ENCODE results near the gene C1orf159.

The C1orf159 gene

DNA sequence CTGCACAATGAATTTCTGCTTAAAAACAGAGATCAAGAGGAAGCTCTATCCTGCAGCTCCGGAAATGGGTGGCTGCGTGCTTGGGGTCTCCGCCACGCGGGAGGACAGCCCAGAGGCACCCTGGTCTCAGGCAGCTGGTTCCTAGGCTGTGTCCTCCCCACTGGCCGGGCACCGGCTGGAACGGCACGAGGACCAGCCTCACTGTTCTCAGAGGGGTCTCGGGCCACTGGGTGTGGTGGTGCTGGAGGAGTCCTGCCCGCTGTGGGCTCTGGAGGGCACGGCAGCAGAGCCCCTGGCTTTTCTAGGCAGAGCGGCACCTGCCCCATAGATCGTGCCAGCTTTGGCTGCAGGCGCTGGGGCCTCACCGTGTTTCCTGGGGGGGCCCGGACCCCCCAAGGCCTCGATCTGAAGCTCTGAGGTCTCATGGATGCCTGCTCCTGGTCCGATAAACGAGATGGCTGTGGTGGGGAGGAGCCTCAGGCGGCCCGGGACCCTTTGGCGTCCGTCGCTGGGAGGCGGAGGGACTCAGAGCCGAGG lies 33.6 kb downstream of the C1orf159 start:
- no peak for TF ChIP-seq EZH2phosphoT487 (conservative IDR thresholded peaks at IDR 0.05; ENCODE audit: low read length)
- TF ChIP-seq, protein P1, sequence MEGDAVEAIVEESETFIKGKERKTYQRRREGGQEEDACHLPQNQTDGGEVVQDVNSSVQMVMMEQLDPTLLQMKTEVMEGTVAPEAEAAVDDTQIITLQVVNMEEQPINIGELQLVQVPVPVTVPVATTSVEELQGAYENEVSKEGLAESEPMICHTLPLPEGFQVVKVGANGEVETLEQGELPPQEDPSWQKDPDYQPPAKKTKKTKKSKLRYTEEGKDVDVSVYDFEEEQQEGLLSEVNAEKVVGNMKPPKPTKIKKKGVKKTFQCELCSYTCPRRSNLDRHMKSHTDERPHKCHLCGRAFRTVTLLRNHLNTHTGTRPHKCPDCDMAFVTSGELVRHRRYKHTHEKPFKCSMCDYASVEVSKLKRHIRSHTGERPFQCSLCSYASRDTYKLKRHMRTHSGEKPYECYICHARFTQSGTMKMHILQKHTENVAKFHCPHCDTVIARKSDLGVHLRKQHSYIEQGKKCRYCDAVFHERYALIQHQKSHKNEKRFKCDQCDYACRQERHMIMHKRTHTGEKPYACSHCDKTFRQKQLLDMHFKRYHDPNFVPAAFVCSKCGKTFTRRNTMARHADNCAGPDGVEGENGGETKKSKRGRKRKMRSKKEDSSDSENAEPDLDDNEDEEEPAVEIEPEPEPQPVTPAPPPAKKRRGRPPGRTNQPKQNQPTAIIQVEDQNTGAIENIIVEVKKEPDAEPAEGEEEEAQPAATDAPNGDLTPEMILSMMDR (IDR thresholded peaks at IDR 0.05; ENCODE audit: insufficient read depth, low read length, poor library complexity, severe bottlenecking): no peak
- H3K27ac ChIP-seq (ENCODE audit: low read depth, low read length): no peak overlapping the region
- H4K20me1 ChIP-seq (ENCODE audit: low read depth, low read length): no peaks in the 10 kb centered on the region
- H3K27me3 ChIP-seq (ENCODE audit: low read length): no peaks in the 10 kb centered on the region
- H3K4me3 ChIP-seq (ENCODE audit: insufficient read depth, low read length, poor library complexity, severe bottlenecking): no peak overlapping the region
- H3K4me2 ChIP-seq (ENCODE audit: low read depth, low read length, poor library complexity, severe bottlenecking): no peak overlapping the region
- no peaks in the 10 kb centered on the region; the same call in 1 of the 2 replicates for H3F3A ChIP-seq (ENCODE audit: insufficient read depth)
- H2AFZ ChIP-seq (ENCODE audit: low read depth, low read length, severe bottlenecking): no peak overlapping the region
- no peaks in the 10 kb centered on the region for H3K79me2 ChIP-seq (ENCODE audit: insufficient read depth, low read length)
- no peaks in the 10 kb centered on the region for H3K9me3 ChIP-seq (ENCODE audit: insufficient read depth, low read length)
- no peak overlapping the region for H3K9ac ChIP-seq (ENCODE audit: low read length)
- H3K36me3 ChIP-seq (ENCODE audit: low read length): no peaks in the 10 kb centered on the region
- no peaks in the 10 kb centered on the region for H3K9me2 ChIP-seq (replicated peaks; ENCODE audit: insufficient read depth, low read length)

GRCh38 chr1:1081311-1082238 lies 34.3 kb downstream of the C1orf159 start:
- no peaks in the 10 kb centered on the region for H3K9me3 ChIP-seq (ENCODE audit: insufficient read depth, low read length)
- H3K4me2 ChIP-seq (ENCODE audit: low read depth, low read length, poor library complexity, severe bottlenecking): no peak overlapping the region
- no peaks in the 10 kb centered on the region for H3K9me2 ChIP-seq (replicated peaks; ENCODE audit: insufficient read depth, low read length)
- H2AFZ ChIP-seq (ENCODE audit: low read depth, low read length, severe bottlenecking): no peak overlapping the region
- no peak for TF ChIP-seq EZH2phosphoT487 (conservative IDR thresholded peaks at IDR 0.05; ENCODE audit: low read length)
- TF ChIP-seq, protein P1 (IDR thresholded peaks at IDR 0.05; ENCODE audit: insufficient read depth, low read length, poor library complexity, severe bottlenecking): no peak
- no peaks in the 10 kb centered on the region for H3K27me3 ChIP-seq (ENCODE audit: low read length)
- H4K20me1 ChIP-seq (ENCODE audit: low read depth, low read length): no peaks in the 10 kb centered on the region
- no peaks in the 10 kb centered on the region for H3K36me3 ChIP-seq (ENCODE audit: low read length)
- H3K79me2 ChIP-seq (ENCODE audit: insufficient read depth, low read length): no peaks in the 10 kb centered on the region
- H3K4me3 ChIP-seq (ENCODE audit: insufficient read depth, low read length, poor library complexity, severe bottlenecking): no peak overlapping the region
- no peak overlapping the region for H3K27ac ChIP-seq (ENCODE audit: low read depth, low read length)
- no peaks in the 10 kb centered on the region; the same call in 1 of the 2 replicates for H3F3A ChIP-seq (ENCODE audit: insufficient read depth)
- H3K9ac ChIP-seq (ENCODE audit: low read length): no peak overlapping the region

DNA sequence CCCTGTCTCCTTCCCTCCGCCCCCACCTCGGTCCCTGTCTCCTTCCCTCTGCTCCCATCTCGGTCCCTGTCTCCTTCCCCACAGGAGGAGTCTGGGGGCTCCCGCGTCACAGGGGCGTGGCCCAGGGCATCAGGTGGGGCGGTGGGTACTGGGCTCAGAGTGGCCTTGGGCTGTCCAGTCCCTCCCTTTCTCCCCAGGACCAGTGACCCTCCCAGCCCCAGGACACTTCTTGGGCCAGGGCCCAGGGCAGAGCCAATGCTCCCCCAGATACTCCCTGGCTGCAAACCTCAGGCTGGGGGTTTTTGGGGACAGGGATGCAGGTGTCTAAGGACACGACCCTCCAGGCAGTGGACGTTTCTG lies 35.0 kb downstream of the C1orf159 start:
- Histone ChIP-seq H3K4me3 (ENCODE audit: insufficient read depth, low read length, poor library complexity, severe bottlenecking) (no peak overlapping the region), H3K79me2 (ENCODE audit: insufficient read depth, low read length) (no peaks in the 10 kb centered on the region), H3K36me3 (ENCODE audit: low read length) (no peaks in the 10 kb centered on the region), H3K9ac (ENCODE audit: low read length) (no peak overlapping the region), H3K9me2 (replicated peaks; ENCODE audit: insufficient read depth, low read length) (no peaks in the 10 kb centered on the region), H3K4me2 (ENCODE audit: low read depth, low read length, poor library complexity, severe bottlenecking) (no peak overlapping the region), H4K20me1 (ENCODE audit: low read depth, low read length) (no peaks in the 10 kb centered on the region), H3K27me3 (ENCODE audit: low read length) (no peaks in the 10 kb centered on the region), H3K27ac (ENCODE audit: low read depth, low read length) (no peak overlapping the region), H2AFZ (ENCODE audit: low read depth, low read length, severe bottlenecking) (no peak overlapping the region), H3F3A (ENCODE audit: insufficient read depth) (no peaks in the 10 kb centered on the region; the same call in 1 of the 2 replicates), H3K9me3 (ENCODE audit: insufficient read depth, low read length) (no peaks in the 10 kb centered on the region)
- TF ChIP-seq EZH2phosphoT487 (conservative IDR thresholded peaks at IDR 0.05; ENCODE audit: low read length): no peak
- TF ChIP-seq, protein P1 (IDR thresholded peaks at IDR 0.05; ENCODE audit: insufficient read depth, low read length, poor library complexity, severe bottlenecking): no peak
